Stimulated activated naive CD4-positive, alpha-beta T cell (primary cell): ENCODE results near the gene GLOD5.
"Not testable (repeated sequence)": the region's sequence is repeated elsewhere in the genome, so short reads cannot be mapped to it uniquely, and the experiment has no call there.

Source experiments
- DNase-seq, 6 experiments: peaks; one replicate each; lab custom pipeline; 2025; lab: John Stamatoyannopoulos, UW

GLOD5 gene

DNA sequence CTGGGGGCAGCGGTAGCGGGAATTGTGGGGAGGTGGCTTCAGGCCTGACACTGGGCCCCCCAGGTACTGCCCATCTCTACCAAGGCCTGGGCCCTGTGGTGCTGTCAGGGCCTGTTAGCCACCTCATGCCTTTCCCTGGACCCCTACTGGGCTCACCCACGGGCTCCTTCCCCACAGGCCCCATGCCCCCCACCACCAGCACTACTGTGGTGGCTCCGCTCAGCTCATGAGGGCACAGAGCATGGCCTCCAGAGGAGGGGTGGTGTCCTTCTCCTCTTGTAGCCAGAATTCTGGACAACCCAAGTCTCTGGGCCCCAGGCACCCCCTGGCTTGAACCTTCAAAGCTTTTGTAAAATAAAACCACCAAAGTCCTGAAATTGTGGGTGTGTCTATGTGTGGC is 32.4 kb downstream of the GLOD5 start:
- DNase-seq = no peak

DNA sequence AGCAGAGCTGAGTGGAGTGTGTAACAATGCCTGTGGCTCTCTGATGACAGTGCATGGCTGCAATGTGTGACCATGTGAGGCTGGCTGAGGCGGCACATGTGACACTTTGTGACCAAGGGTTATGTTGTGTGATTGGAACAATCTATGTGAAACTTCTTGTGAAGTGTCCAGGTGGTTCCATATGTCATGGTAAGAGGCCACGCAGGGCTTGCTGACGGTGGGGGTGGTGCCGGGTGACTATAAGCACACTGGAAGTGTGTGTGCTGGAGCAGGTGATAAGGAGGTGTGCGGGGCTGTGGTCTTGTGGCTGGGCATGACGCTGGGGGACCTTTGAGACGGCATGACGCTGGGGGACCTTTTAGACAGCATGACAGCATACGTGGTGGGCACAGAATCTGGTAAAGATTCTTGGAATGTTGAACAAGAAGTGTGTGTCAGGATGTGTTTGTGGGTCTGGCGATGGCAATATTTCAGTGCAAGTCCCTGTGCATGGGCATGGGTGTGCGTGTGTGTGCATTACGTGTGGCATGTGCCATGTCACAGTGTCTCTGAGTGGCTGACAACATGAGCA is 32.9 kb downstream of the GLOD5 start:
- no peak for DNase-seq

DNA sequence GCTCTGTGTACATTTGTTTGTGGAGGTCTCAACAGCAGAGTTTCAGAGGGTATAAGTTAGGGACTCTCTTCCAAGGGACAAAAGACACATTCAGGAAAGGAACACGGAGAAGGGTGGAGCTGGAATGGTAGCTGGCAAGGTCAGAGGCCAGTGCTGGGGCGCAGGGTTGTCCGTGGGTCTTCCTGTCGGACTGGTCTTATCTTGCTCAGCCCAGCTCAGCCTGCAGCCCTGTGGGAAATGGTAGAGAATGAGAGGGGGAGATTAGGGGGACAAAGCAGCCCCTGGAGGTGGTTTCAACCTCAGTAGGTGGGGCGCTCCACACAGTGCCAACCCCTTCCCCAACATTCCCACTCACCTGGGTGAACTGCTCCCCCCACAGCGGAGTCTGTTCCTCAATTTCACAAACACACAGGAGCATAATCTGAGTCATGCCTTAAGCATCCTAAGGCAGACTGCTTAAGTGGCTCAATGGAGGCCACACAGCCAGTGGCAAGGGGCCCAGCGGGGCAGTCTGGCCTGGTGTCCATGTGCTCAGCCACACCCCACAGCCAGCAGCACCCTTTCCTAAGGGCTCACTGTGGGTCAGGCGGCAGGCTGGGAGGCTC is 33.5 kb downstream of the GLOD5 start:
- no peak for DNase-seq

DNA sequence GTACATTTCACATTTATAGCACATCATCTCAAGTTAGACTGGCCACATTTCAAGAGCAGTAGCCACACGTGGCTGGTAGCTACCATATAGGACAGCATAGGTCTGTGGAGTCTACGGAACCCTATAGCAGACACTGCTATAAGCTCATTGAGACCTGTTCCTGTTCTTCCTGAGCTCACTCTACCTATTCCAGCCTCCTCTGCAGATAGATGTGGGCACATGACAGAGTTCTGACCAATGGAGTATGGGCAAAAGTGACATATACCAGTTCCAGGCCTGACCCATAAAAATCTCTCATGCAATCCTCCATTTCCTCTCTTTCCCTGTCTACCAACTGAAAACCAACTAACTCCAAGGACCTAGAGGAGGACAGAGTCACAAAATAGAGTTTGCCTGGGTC is 36.8 kb downstream of the GLOD5 start:
- DNase-seq = no peak

DNA sequence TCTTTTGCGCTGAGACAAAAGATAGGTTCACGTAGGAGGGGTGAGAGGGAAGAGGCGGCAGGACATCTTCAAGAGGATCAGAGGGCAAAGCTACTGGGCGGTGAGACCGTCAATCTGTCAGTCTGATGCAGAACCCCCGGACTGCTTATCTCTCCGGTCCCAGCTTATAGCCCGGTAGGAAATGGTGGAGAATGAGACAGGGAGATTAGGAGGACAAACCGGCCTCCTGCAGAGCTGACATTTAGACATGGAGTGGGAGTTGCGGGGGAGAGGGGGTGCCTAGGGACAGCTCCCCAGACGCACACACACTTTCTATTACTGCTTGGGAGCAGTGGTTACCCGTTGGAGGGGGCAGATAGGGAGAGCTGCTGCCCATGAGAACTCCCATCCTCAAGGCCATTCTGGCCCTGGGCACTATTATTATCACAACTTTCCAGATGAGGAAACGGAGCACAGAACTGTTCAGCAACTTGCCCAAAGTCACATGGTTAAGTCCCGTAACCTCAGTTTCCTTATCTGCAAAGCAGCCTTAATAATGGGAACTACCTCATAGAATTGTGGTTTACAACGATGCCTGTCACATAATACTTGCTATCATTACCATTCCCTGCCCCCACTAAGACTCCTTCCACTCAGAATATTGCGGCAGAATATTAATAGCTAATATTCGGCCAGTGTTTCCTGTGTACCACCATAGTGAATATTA is 39.2 kb downstream of the GLOD5 start:
- no peak for DNase-seq

DNA sequence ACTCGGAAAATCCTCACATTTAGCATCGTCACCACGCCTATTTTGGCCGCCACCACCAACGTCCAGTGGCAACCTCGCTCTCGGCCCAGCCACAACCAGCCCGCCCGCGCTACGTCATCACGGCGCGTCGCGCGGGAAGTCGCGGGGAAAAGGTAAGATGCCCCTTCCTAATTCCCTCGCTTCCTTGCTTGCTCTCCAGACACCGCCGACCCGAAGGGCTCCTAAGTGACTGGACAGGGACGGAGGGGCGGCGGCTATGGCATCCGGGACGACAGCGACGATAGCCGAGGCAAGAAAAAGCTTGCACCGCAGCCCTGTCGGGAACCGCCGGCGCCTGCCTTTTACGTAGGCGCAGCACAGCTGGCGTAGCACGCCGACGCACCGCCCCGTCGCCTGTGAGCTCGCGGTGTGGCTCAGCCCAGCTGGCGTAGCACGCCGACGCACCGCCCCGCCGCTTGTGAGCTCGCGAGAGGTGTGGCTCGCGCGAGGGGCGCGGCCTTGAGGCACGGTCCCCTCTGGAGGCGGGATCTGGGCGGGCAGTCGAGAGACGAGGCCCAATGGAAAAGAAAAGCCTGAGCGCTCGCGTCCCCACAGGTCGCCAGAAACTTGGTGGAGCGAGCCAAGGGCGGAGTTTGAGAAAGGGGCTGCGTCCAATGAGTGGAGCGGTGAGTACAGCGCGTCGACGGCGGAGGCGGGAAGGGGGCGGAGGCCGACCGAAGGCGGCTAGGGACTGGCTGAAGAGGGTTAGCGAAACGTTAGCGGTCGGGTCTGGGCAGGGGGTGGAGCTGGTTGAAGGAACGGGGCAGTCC is 39.9 kb downstream of the GLOD5 start, which contains the start of gene HDAC6:
Gene HDAC6, plus strand, starts transcription at position 788 of the 809 bp plus-strand sequence. CDS start 626 bp downstream, outside the sequence.
- DNase-seq = peak; percentile 89 to 96 (median 95)

DNA sequence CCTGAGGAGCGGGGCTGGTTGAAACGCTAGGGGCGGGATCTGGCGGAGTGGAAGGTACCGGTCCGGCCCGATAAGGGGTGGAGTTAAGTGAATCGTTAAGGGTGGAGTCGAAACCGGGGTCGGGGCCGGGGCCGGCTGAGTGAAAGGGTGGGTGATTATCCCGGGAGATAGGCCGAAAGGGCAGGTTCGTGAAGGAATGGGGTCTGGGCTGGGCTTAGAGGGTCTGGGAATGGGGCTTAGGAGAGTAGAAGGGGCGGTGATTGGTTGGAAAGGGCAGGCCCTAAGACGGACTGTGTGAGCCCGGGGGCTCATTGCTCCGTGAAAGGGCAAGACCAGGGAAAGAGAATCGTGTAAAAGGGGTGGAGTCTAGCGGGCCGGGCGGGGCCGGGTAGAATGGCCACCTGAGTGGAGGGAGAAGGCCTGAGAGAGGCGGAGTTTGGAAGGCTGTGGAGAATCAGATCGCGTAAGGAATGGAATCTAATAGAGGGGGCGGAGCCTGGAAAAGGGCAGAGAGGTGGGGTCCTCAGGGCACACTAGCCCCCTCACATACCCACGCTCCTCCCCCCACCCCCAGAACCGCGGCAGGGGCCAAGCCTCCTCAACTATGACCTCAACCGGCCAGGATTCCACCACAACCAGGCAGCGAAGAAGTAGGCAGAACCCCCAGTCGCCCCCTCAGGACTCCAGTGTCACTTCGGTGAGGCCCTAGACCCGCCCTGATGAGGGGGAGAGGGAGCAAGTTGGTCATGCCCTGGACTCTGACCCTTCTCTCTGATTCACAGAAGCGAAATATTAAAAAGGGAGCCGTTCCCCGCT is 40.8 kb downstream of the GLOD5 start:
- peak in 2 of 6 experiments; percentile 18 to 58 for DNase-seq

DNA sequence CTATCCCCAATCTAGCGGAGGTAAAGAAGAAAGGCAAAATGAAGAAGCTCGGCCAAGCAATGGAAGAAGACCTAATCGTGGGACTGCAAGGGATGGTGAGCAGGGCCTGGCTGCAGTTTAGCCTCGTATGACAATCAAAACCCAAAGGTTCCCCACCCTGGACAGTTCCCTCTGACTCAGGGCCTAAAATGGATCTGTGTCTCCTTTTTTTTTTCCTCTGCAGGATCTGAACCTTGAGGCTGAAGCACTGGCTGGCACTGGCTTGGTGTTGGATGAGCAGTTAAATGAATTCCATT is 41.3 kb downstream of the GLOD5 start:
- no peak for DNase-seq

DNA sequence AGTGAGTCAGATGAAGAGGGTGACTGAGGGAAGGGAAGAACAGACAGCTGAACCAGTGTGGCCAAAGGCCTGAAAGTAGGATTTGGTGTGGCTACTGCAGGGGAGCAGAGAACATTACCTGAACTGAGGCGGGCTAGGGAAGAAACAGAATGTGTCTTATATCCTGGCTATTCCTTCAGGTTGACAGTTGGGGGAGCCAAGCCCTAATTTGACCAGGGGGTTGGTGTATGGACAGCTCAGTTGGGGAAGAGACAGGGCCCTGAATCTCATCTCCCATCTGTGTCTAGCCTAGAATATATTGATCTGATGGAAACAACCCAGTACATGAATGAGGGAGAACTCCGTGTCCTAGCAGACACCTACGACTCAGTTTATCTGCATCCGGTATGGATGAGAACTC is 44.5 kb downstream of the GLOD5 start:
- DNase-seq = no peak

DNA sequence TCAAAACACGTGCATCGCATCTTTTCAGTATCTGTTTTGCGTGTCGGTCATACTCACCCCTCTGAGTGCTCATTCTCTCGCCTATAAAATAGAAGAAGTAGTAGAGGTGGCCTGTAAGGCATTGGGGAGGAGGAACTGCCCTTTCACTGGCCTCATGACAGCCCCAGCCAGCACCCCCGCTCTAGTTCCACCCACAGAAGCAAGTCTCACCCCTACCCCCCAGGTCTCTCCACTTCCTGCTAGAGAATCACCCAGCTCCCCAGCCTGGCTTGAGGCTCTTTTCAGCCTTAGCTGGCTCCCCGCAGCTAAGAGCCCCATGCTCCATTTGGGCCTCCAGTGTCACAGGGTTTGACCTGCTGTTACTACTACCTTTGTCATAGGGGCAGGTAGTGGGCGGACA is 52.1 kb downstream of the GLOD5 start:
- no peak for DNase-seq

DNA sequence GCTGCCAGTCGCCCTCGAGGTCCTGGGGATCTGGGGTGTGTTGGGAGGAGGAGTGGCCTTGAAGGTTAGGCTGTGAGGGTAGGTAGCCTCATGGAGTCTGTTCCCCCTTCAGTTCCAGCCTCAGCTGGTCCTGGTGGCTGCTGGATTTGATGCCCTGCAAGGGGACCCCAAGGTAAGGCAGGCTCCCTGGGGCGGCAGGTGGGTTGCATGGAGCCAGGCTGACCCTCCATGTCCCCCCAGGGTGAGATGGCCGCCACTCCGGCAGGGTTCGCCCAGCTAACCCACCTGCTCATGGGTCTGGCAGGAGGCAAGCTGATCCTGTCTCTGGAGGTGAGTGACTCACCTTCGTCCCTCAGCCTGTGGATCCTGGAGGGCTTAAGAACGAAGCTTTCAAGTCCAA is 53.2 kb downstream of the GLOD5 start:
- DNase-seq = no peak

DNA sequence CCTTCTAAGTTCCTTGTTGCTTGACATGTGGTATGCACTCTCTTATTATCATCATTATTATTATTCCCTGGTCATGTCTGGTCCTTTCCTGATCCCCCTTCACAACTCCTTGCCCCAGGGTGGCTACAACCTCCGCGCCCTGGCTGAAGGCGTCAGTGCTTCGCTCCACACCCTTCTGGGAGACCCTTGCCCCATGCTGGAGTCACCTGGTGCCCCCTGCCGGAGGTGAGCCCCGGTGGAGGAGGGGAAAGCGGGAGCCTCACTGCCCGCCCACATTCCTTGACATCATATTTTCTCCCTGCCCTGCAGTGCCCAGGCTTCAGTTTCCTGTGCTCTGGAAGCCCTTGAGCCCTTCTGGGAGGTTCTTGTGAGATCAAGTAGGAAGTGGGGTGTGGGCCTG is 53.7 kb downstream of the GLOD5 start:
- DNase-seq = no peak

DNA sequence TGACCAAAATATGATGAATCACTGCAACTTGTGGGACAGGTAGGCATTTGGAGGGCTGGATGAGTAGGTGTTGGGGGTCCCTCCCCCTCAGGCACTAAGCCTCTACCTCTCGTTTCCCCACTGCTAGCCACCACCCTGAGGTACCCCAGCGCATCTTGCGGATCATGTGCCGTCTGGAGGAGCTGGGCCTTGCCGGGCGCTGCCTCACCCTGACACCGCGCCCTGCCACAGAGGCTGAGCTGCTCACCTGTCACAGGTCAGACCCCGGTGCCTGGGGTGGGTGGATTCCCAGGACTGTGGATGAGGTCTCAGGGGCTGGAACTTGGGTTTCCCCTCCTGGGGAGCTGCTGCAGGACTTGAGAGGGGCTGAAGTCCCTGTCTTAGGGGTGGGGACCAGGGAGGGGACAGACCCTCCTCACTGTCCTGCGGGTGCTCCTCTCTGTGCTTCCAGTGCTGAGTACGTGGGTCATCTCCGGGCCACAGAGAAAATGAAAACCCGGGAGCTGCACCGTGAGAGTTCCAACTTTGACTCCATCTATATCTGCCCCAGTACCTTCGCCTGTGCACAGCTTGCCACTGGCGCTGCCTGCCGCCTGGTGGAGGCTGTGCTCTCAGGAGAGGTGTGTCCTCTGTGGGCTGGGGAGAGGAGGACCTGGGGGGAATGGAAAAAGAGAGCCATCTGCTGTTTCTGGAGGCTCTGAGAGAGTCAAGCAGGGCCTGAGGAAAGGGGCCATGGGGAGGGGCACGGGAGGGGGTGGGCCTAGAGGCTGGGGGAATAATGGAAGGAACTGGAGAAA is 54.7 kb downstream of the GLOD5 start:
- DNase-seq = no peak

DNA sequence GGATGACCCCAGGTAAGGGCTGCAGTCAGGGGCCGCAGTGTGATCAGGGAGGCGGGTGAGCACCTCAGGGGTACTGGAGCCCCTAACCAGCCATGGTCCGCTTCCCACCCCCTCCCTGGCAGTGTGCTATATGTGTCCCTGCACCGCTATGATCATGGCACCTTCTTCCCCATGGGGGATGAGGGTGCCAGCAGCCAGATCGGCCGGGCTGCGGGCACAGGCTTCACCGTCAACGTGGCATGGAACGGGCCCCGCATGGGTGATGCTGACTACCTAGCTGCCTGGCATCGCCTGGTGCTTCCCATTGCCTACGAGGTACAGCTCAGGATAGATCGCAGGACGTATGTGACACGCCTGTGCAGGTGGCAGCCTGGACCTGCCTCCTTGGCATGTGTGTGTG is 56.6 kb downstream of the GLOD5 start:
- DNase-seq = no peak

DNA sequence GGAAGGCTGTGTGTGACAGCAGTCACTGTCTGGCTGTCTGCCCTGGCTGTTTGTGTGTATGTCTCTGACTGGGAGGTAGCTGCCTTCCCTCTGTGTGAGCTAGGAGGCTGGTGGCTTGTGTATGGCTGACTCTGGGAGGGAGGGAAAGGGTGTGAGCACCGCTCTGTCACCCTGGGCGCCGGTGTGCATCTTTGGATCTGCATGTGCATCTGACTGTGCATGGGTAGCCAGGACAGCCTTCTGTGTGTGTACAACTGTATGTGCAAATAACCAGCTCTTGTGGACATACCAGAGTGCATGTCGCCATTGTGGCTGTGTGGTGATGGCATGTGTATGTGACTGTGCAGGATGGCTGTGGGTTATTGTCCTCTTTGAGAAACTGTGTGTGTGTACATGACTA is 57.3 kb downstream of the GLOD5 start:
- DNase-seq = no peak

DNA sequence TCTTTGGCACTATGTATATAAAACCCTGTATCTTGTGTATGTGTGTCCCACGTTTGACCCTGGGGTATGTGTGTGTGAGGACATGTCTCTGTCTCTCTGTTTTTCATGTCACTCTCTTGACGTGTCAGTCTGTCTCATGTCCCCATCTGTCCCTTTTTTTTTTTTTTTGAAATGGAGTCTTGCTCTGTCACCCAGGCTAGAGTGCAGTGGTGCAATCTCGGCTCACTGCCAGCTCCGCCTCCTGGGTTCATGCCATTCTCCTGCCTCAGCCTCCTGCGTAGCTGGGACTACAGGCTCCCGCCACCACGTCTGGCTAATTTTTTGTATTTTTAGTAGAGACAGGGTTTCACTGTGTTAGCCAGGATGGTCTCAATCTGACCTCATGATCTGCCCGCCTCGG is 57.8 kb downstream of the GLOD5 start:
- not testable (repeated sequence) for DNase-seq

DNA sequence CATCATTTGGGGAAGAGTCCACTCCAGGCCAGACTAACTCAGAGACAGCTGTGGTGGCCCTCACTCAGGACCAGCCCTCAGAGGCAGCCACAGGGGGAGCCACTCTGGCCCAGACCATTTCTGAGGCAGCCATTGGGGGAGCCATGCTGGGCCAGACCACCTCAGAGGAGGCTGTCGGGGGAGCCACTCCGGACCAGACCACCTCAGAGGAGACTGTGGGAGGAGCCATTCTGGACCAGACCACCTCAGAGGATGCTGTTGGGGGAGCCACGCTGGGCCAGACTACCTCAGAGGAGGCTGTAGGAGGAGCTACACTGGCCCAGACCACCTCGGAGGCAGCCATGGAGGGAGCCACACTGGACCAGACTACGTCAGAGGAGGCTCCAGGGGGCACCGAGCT is 61.5 kb downstream of the GLOD5 start:
- DNase-seq = no peak
